K562 (cell line): Measurements from ENCODE around the gene YTHDF1. TPM values are rescaled to one million over a fixed set of nuclear protein-coding genes. Genes with fewer than 3 reads are reported as not detected.
A peak's percentile ranks its signal among the peaks of the same experiment; 100 is the strongest.

ENCODE experiments used
- ATAC-seq: fragments of 200-7000 bp; cut with Tn5 transposase; 3 replicates; pipeline ENCODE4 v1.9.1; 2020; ENCODE audit warnings: moderate library complexity
- BruUV-seq: library from RNA; stranded (reverse); fragments of 400-500 nt; replicated peaks from 2 replicates; lab custom pipeline; 2021; lab: Mats Ljungman, UMichigan
- CTCF ChIA-PET: fragments of 300-600 bp; formaldehyde crosslinking; extraction: SDS; loops from one replicate; lab custom pipeline; 2021; ENCODE audit warnings: low intra/inter-chr PET ratio; lab: Yijun Ruan, JAX
- POLR2A ChIA-PET: fragments of 300-600, 350-650 bp; sonication (Branson Sonifier 250); formaldehyde crosslinking; extraction: SDS; loops from one replicate; lab custom pipeline; 2021; ENCODE audit warnings: antibody characterized with exemption, inconsistent platforms; lab: Yijun Ruan, JAX
- DNase-seq, 4 experiments: peaks; one replicate each; pipeline versions ENCODE4 v3.0.0 to v3.0.0-alpha.2; 2011 to 2018; ENCODE audit warnings: low spot score in 3 of 4, mixed read lengths in 3 of 4; ENCODE audit errors: extremely low read depth in 1 of 4
- FAIRE-seq: peaks from 2 replicates; lab custom pipeline; 2011; peaks lifted over from hg19 to GRCh38; lab: Jason Lieb, UNC
- H2AFZ ChIP-seq: 2 replicates; pipeline ENCODE4 v1.6.0; 2011; ENCODE audit warnings: low read depth, low read length, control low read depth, inconsistent platforms
- H3K27ac ChIP-seq: fragments of 200-600 bp; 3 replicates; pipeline ENCODE4 v1.8.0; 2011; ENCODE audit warnings: low read depth, mild to moderate bottlenecking, control low read depth, inconsistent platforms, low read length, moderate library complexity, mixed read lengths; ENCODE audit errors: extremely low read depth
- H3K27me3 ChIP-seq, 2 experiments: fragments of 300-600 bp in 1 of 2; 2 replicates in 1 of 2; 3 replicates in 1 of 2; pipeline versions ENCODE4 v1.6.0 to v1.8.0; 2011; ENCODE audit warnings: inconsistent platforms in 2 of 2, low read length in 2 of 2, mild to moderate bottlenecking in 1 of 2, mixed read lengths in 1 of 2, moderate library complexity in 1 of 2; ENCODE audit not compliant: control insufficient read depth in 2 of 2, insufficient read depth in 2 of 2
- H3K36me3 ChIP-seq: fragments of 300-600 bp; 3 replicates; pipeline ENCODE4 v1.8.0; 2011; ENCODE audit warnings: mild to moderate bottlenecking, low read length, inconsistent platforms; ENCODE audit not compliant: control insufficient read depth, insufficient read depth
- H3K4me1 ChIP-seq, 2 experiments: fragments of 200-600 bp in 1 of 2; replicated peaks in 1 of 2; 2 replicates in 1 of 2; 3 replicates in 1 of 2; pipeline versions ENCODE4 v1.5.1 to v1.8.0; 2011; ENCODE audit warnings: inconsistent platforms in 2 of 2, low read length in 2 of 2, mild to moderate bottlenecking in 1 of 2, mixed read lengths in 1 of 2, moderate library complexity in 1 of 2; ENCODE audit not compliant: control insufficient read depth in 2 of 2, insufficient read depth in 2 of 2
- H3K4me2 ChIP-seq: 2 replicates; pipeline ENCODE4 v1.6.1; 2011; ENCODE audit warnings: low read length, control low read depth, inconsistent platforms, mixed read lengths; ENCODE audit not compliant: insufficient read depth
- H3K4me3 ChIP-seq: fragments of 200-600 bp; sonication (generic), shearing (Covaris generic); 2 replicates; pipeline ENCODE4 v1.5.1; 2016; ENCODE audit warnings: control low read depth, inconsistent platforms
- H3K79me2 ChIP-seq: fragments of 200-600 bp; 3 replicates; pipeline ENCODE4 v1.8.0; 2011; ENCODE audit warnings: low read length, inconsistent platforms; ENCODE audit not compliant: control insufficient read depth, insufficient read depth
- H3K9ac ChIP-seq, 2 experiments: 2 replicates each; pipeline versions ENCODE4 v1.6.0 to v1.6.1; 2011; ENCODE audit warnings: low read depth in 2 of 2, low read length in 2 of 2, control low read depth in 1 of 2, inconsistent platforms in 1 of 2, mild to moderate bottlenecking in 1 of 2, mixed read lengths in 1 of 2; ENCODE audit not compliant: insufficient read depth in 1 of 2
- H3K9me1 ChIP-seq: one replicate; pipeline ENCODE4 v1.6.0; 2011; ENCODE audit warnings: inconsistent platforms, mild to moderate bottlenecking, low read length, moderate library complexity; ENCODE audit not compliant: control insufficient read depth, insufficient read depth
- H3K9me3 ChIP-seq: replicated peaks from 2 replicates; pipeline ENCODE4 v1.5.1; 2011; ENCODE audit warnings: low read depth, low read length, inconsistent platforms; ENCODE audit not compliant: control insufficient read depth, insufficient read depth
- H4K20me1 ChIP-seq: replicated peaks from 2 replicates; pipeline ENCODE4 v1.6.1; 2011; ENCODE audit warnings: low read length, inconsistent platforms, mixed read lengths; ENCODE audit not compliant: control insufficient read depth, insufficient read depth
- E2F6 ChIP-seq, 2 experiments: IDR thresholded peaks; 2 replicates each; pipeline ENCODE4 v1.6.1; 2011; ENCODE audit warnings: borderline replicate concordance in 1 of 2, control low read depth in 1 of 2, low read depth in 1 of 2, low read length in 1 of 2, mild to moderate bottlenecking in 1 of 2, mixed read lengths in 1 of 2, moderate library complexity in 1 of 2; ENCODE audit not compliant: insufficient read depth in 1 of 2, insufficient read length in 1 of 2, poor library complexity in 1 of 2, severe bottlenecking in 1 of 2; ENCODE audit errors: extremely low read depth in 1 of 2
- STAG1 ChIP-seq: sonication (generic); formaldehyde crosslinking; IDR thresholded peaks from 2 replicates; pipeline ENCODE4 v1.5.0; 2020; ENCODE audit warnings: missing genetic modification reagents, borderline replicate concordance
- WGBS: fragments of 100-300 bp; shearing (Covaris generic); methylation state at CpG from one replicate; pipeline ENCODE4 v1.1.6; 2016; ENCODE audit warnings: low coverage, mixed read lengths; ENCODE audit not compliant: insufficient coverage; ENCODE audit errors: missing lambda C conversion rate; 5-methylcytosine and 5-hydroxymethylcytosine counted together
- in situ Hi-C: fragments of 300-500 bp; cut with MboI; formaldehyde crosslinking; loops from 4 replicates; pipeline ENCODE4 v1.15.0; 2018; ENCODE audit warnings: inconsistent platforms, mixed read lengths
- intact Hi-C: fragments of 100-400 bp; cut with micrococcal nuclease; formaldehyde crosslinking; loops from 2 replicates; pipeline ENCODE4 v1.14.2; 2022
- polyA plus RNA-seq, 8 experiments: library from polyadenylated mRNA; depleted of rRNA in 4 of 8; stranded (reverse) in 5 of 8; unstranded in 3 of 8; fragments of >200 nt; fragmentation: Nextera tagmentation in 2 of 8; fragmentation: Illumina TruSeq in 1 of 8; extraction: Ambion mirVana in 2 of 8; extraction: Trizol in 1 of 8; gene quantifications; 2 replicates each; pipeline versions ENCODE4 v1.2.1 to v1.2.3, GENCODE V29; 2011 to 2014; ENCODE audit warnings: inconsistent platforms in 1 of 8, missing spikeins in 1 of 8
- total RNA-seq, 7 experiments: library from RNA; depleted of rRNA in 6 of 7; stranded (reverse); fragments of >200 nt in 6 of 7; fragmentation: Illumina TruSeq in 2 of 7; extraction: Trizol in 2 of 7; gene quantifications; 2 replicates each; pipeline versions ENCODE4 v1.2.1 to v1.2.3, GENCODE V29; 2011 to 2021; ENCODE audit warnings: low replicate concordance in 1 of 7

YTHDF1 gene
- total and polyA plus RNA-seq, 9 of the 15 experiments (the other 6 are each of a cell fraction or from before 2014, with no cell fraction given): 10.1 to 42.4 (median 27.8) TPM

GRCh38 chr20:63226042-63226943 lies 10.4 kb upstream of the YTHDF1 start:
- Histone ChIP-seq H3K4me2 (no peak overlapping the region), H3K9me3 (no peaks in the 10 kb centered on the region), H3K79me2 (no peaks in the 10 kb centered on the region), H3K27ac (no peak overlapping the region), H4K20me1 (no peaks in the 10 kb centered on the region), H3K9ac (no peak overlapping the region; a peak in 1 of 4 replicates), H2AFZ (no peak overlapping the region), H3K36me3 (no peaks in the 10 kb centered on the region), H3K4me3 (no peak overlapping the region), H3K27me3 (peaks cover 22 to 49% of the 10 kb centered on the region in 2 experiments), H3K9me1 (no peaks in the 10 kb centered on the region), H3K4me1 (peaks cover 0 to 15% of the 10 kb centered on the region in 2 experiments; a peak in 1 of 5 replicates)
- POLR2A ChIA-PET: interaction anchor here (0.7 to 1.2 kb wide), 3 partner anchors 9 to 60 kb away, joined by 3 to 5 read pairs (median 5); partner anchors contain the start of gene BIRC7
- FAIRE-seq (no peak), ATAC-seq (no peak), DNase-seq (no peak)
- 16% methylated on average over 18 of the region's 19 CpGs for WGBS
- CTCF ChIA-PET: no interaction called here
- intact Hi-C loops: loop anchor here (5.0 kb wide), 1 partner anchor 66 kb away; the partner anchor contains the start of gene COL20A1
- in situ Hi-C loops: no loop called here
- TF ChIP-seq E2F6 (IDR thresholded peaks at IDR 0.05; ENCODE audit: borderline replicate concordance in 1 of 2, extremely low read depth in 1 of 2, insufficient read depth in 1 of 2, insufficient read length in 1 of 2, low read depth in 1 of 2, low read length in 1 of 2, poor library complexity in 1 of 2, severe bottlenecking in 1 of 2) (peak in 1 of 2 experiments; percentile 2), STAG1 (no peak)
- BruUV-seq: no TSS peak
